ENCODE results near the gene TMEM187. TPM values are rescaled to one million over a fixed set of nuclear protein-coding genes. Genes with fewer than 3 reads are reported as not detected.

TMEM187 gene
- total and polyA plus RNA-seq, 2 donors (not counting 1 experiment from before 2014, with no cell fraction given): 5.5 to 6.4 TPM

- Histone ChIP-seq H3K36me3 (replicated peaks in 1 of 2; ENCODE audit: control extremely low read depth in 1 of 2, control insufficient read depth in 1 of 2, extremely low read depth in 1 of 2, insufficient read depth in 2 of 2, low read length in 1 of 2) (peaks cover 0 to 18% of the 10 kb centered on the region in 2 experiments), H2AFZ (ENCODE audit: insufficient read depth, low read depth, low read length, poor library complexity, severe bottlenecking) (no peak overlapping the region), H3K4me3 (ENCODE audit: control extremely low read depth in 1 of 5, extremely low read depth in 1 of 5, insufficient read depth in 1 of 5, low read depth in 2 of 5, low read length in 4 of 5) (peak overlapping the region; percentile 65 to 88 (median 73)), H4K20me1 (ENCODE audit: control insufficient read depth, insufficient read depth, low read length, poor library complexity, severe bottlenecking) (peaks cover 31% of the 10 kb centered on the region), H3K9ac (ENCODE audit: low read length) (peak overlapping the region; percentile 96), H3K79me2 (ENCODE audit: control insufficient read depth, insufficient read depth, low read length) (peaks cover 40% of the 10 kb centered on the region), H3K27ac (ENCODE audit: low read length in 2 of 2) (peak overlapping the region; percentile 88 to 96), H3K9me3 (ENCODE audit: control extremely low read depth in 1 of 3, control insufficient read depth in 2 of 3, insufficient read depth in 1 of 3, low read length in 2 of 3) (no peaks in the 10 kb centered on the region), H3K4me1 (ENCODE audit: control insufficient read depth in 2 of 2, insufficient read depth in 2 of 2, low read length in 2 of 2) (peaks cover 43 to 61% of the 10 kb centered on the region in 2 donors), H3K27me3 (replicated peaks in 1 of 4; ENCODE audit: control extremely low read depth in 1 of 4, control insufficient read depth in 3 of 4, insufficient read depth in 4 of 4, low read length in 3 of 4) (no peaks in the 10 kb centered on the region), H3K4me2 (replicated peaks; ENCODE audit: low read depth, low read length, poor library complexity, severe bottlenecking) (peak overlapping the region; percentile 98)
- ChIA-PET CTCF (interaction anchor here (1.0 to 13.1 kb wide), 9 partner anchors 8 to 611 kb away, joined by 3 to 325 read pairs (median 5); partner anchors contain the start of genes HCFC1, IDH3G, NAA10 and RENBP), POLR2A (interaction anchor here (1.0 to 5.2 kb wide), 8 partner anchors 10 to 487 kb away, joined by 3 to 58 read pairs (median 7); partner anchors contain the start of genes HCFC1, IDH3G, L1CAM and NAA10)
- Mint-ChIP-seq H3K9me3 (ENCODE audit: insufficient read depth) (no peaks in the 10 kb centered on the region), H3K27ac (peak overlapping the region; percentile 98), H3K4me1 (peaks cover 46% of the 10 kb centered on the region), H3K4me3 (peak overlapping the region; percentile 96), H3K27me3 (no peaks in the 10 kb centered on the region)
- DNase-seq: peak; percentile 65
- intact Hi-C loops (cut with micrococcal nuclease): loop anchor here (1.0 to 5.0 kb wide), 3 partner anchors 22 to 201 kb away; partner anchors contain the start of genes ABCD1, BCAP31 and L1CAM
- ATAC-seq (ENCODE audit: low read depth): no peak
- WGBS (ENCODE audit: insufficient coverage): 0% methylated on average over 1 of the region's 4 CpGs
- TF ChIP-seq, protein P1, sequence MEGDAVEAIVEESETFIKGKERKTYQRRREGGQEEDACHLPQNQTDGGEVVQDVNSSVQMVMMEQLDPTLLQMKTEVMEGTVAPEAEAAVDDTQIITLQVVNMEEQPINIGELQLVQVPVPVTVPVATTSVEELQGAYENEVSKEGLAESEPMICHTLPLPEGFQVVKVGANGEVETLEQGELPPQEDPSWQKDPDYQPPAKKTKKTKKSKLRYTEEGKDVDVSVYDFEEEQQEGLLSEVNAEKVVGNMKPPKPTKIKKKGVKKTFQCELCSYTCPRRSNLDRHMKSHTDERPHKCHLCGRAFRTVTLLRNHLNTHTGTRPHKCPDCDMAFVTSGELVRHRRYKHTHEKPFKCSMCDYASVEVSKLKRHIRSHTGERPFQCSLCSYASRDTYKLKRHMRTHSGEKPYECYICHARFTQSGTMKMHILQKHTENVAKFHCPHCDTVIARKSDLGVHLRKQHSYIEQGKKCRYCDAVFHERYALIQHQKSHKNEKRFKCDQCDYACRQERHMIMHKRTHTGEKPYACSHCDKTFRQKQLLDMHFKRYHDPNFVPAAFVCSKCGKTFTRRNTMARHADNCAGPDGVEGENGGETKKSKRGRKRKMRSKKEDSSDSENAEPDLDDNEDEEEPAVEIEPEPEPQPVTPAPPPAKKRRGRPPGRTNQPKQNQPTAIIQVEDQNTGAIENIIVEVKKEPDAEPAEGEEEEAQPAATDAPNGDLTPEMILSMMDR (IDR thresholded peaks at IDR 0.05): no peak
These were observed 47.2 kb upstream of the TMEM187 start for GRCh38 chrX:153925387-153925738.

- POLR2A ChIA-PET: interaction anchor here (1.0 to 5.2 kb wide), 16 partner anchors 8 to 486 kb away, joined by 3 to 58 read pairs (median 6); partner anchors contain the start of genes HCFC1, IDH3G, L1CAM and NAA10
- Histone ChIP-seq H3K4me3 (ENCODE audit: control extremely low read depth in 1 of 5, extremely low read depth in 1 of 5, insufficient read depth in 1 of 5, low read depth in 2 of 5, low read length in 4 of 5) (peak within 1 kb of the TSS; percentile 65 to 88 (median 77)), H3K4me1 (ENCODE audit: control insufficient read depth in 2 of 2, insufficient read depth in 2 of 2, low read length in 2 of 2) (peaks cover 43 to 61% of the 10 kb centered on the region in 2 donors)
These were observed 46.6 kb upstream of the TMEM187 start, which contains the start of gene ARHGAP4 for GRCh38 chrX:153925739-153926551. Gene ARHGAP4 (minus strand): TSS chrX:153926264. CDS start chrX:153926202, 62 bp downstream.

More at GRCh38 chrX:153925739-153926551, 46.6 kb upstream of the TMEM187 start, which contains the start of gene ARHGAP4:
- H4K20me1 ChIP-seq (ENCODE audit: control insufficient read depth, insufficient read depth, low read length, poor library complexity, severe bottlenecking): peaks cover 25% of the 10 kb centered on the region
- Mint-ChIP-seq H3K27ac (peak within 1 kb of the TSS; percentile 98), H3K27me3 (no peaks in the 10 kb centered on the region), H3K4me1 (peaks cover 46% of the 10 kb centered on the region), H3K4me3 (peak within 1 kb of the TSS; percentile 96), H3K9me3 (ENCODE audit: insufficient read depth) (no peaks in the 10 kb centered on the region)
- H2AFZ ChIP-seq (ENCODE audit: insufficient read depth, low read depth, low read length, poor library complexity, severe bottlenecking): peak within 1 kb of the TSS; percentile 39
- CTCF ChIA-PET: interaction anchor here (0.9 to 13.1 kb wide), 10 partner anchors 8 to 611 kb away, joined by 3 to 325 read pairs (median 3); partner anchors contain the start of genes HCFC1, IDH3G, NAA10 and RENBP
- peak; percentile 3 for ATAC-seq (ENCODE audit: low read depth)
- H3K9ac ChIP-seq (ENCODE audit: low read length): peak within 1 kb of the TSS; percentile 96
- peak; percentile 70 for DNase-seq
- intact Hi-C loops (cut with micrococcal nuclease): loop anchor here (1.0 to 5.0 kb wide), 5 partner anchors 9 to 445 kb away; partner anchors contain the start of genes ABCD1, BCAP31, L1CAM and NAA10
- peaks cover 34% of the 10 kb centered on the region for H3K79me2 ChIP-seq (ENCODE audit: control insufficient read depth, insufficient read depth, low read length)
- no peaks in the 10 kb centered on the region for H3K9me3 ChIP-seq (ENCODE audit: control extremely low read depth in 1 of 3, control insufficient read depth in 2 of 3, insufficient read depth in 1 of 3, low read length in 2 of 3)
- H3K36me3 ChIP-seq (replicated peaks in 1 of 2; ENCODE audit: control extremely low read depth in 1 of 2, control insufficient read depth in 1 of 2, extremely low read depth in 1 of 2, insufficient read depth in 2 of 2, low read length in 1 of 2): peaks cover 0 to 20% of the 10 kb centered on the region in 2 experiments
- 1% methylated on average over 56 of the region's 59 CpGs for WGBS (ENCODE audit: insufficient coverage)
- H3K4me2 ChIP-seq (replicated peaks; ENCODE audit: low read depth, low read length, poor library complexity, severe bottlenecking): peak within 1 kb of the TSS; percentile 98
- H3K27ac ChIP-seq (ENCODE audit: low read length in 2 of 2): peak within 1 kb of the TSS; percentile 96 to 98
- no peaks in the 10 kb centered on the region for H3K27me3 ChIP-seq (replicated peaks in 1 of 4; ENCODE audit: control extremely low read depth in 1 of 4, control insufficient read depth in 3 of 4, insufficient read depth in 4 of 4, low read length in 3 of 4)
- TF ChIP-seq EZH2 (IDR thresholded peaks at IDR 0.05; ENCODE audit: borderline replicate concordance, insufficient read depth, low read depth, low read length, poor library complexity, severe bottlenecking): no peak
- TF ChIP-seq, protein P1 (IDR thresholded peaks at IDR 0.05): no peak
